Panc1 (cell line): ENCODE results near the gene SPATA46.

ENCODE experiments used
- POLR2AphosphoS5 ChIP-seq: IDR thresholded peaks from 2 replicates; pipeline ENCODE4 v1.6.1; 2012; ENCODE audit warnings: mild to moderate bottlenecking, low read depth, low read length, moderate library complexity
- REST ChIP-seq, 2 experiments: IDR thresholded peaks; 2 replicates each; pipeline ENCODE4 v1.6.1; 2011 to 2012; ENCODE audit warnings: low read depth in 2 of 2, control low read depth in 1 of 2, low read length in 1 of 2, mild to moderate bottlenecking in 1 of 2, moderate library complexity in 1 of 2; ENCODE audit not compliant: insufficient read depth in 1 of 2
- SIN3A ChIP-seq: IDR thresholded peaks from 2 replicates; pipeline ENCODE4 v1.6.1; 2012; ENCODE audit warnings: low read depth, mild to moderate bottlenecking, low read length, moderate library complexity, borderline replicate concordance; ENCODE audit not compliant: insufficient read depth
- TCF7L2 ChIP-seq: IDR thresholded peaks from 2 replicates; pipeline ENCODE4 v1.6.1; 2011; ENCODE audit warnings: mild to moderate bottlenecking, low read depth, low read length, inconsistent platforms
- TF ChIP-seq, protein P1 (sequence below): fragments of 450-650 bp; IDR thresholded peaks from 2 replicates; pipeline ENCODE4 v1.5.1; 2017; ENCODE audit warnings: mild to moderate bottlenecking

GRCh38 chr1:162358928-162359327 is 17.7 kb downstream of the SPATA46 start:
- TF ChIP-seq, protein P1, sequence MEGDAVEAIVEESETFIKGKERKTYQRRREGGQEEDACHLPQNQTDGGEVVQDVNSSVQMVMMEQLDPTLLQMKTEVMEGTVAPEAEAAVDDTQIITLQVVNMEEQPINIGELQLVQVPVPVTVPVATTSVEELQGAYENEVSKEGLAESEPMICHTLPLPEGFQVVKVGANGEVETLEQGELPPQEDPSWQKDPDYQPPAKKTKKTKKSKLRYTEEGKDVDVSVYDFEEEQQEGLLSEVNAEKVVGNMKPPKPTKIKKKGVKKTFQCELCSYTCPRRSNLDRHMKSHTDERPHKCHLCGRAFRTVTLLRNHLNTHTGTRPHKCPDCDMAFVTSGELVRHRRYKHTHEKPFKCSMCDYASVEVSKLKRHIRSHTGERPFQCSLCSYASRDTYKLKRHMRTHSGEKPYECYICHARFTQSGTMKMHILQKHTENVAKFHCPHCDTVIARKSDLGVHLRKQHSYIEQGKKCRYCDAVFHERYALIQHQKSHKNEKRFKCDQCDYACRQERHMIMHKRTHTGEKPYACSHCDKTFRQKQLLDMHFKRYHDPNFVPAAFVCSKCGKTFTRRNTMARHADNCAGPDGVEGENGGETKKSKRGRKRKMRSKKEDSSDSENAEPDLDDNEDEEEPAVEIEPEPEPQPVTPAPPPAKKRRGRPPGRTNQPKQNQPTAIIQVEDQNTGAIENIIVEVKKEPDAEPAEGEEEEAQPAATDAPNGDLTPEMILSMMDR, result no peak
- TF ChIP-seq POLR2AphosphoS5, result no peak
- TF ChIP-seq REST (IDR thresholded peaks at IDR 0.05; ENCODE audit: insufficient read depth in 1 of 2, low read depth in 2 of 2, low read length in 1 of 2), result no peak
- no peak for TF ChIP-seq SIN3A
- no peak for TF ChIP-seq TCF7L2
